Activated CD4-positive, alpha-beta T cell treated with anti-CD3 and anti-CD28 coated beads for 36 hours (primary cell): ENCODE results near the gene C6orf89. TPM values are rescaled to one million over a fixed set of nuclear protein-coding genes. Genes with fewer than 3 reads are reported as not detected.
A peak's percentile ranks its signal among the peaks of the same experiment; 100 is the strongest.

Source experiments
- ATAC-seq: fragments of 200-7000 bp; cut with Tn5 transposase; one replicate; pipeline ENCODE4 v1.10.0; 2021; ENCODE audit warnings: mild to moderate bottlenecking, moderate library complexity
- CTCF ChIA-PET: fragments of 350-600 bp; sonication (Branson Sonifier 250); formaldehyde crosslinking; loops from one replicate; lab custom pipeline; 2021; ENCODE audit warnings: antibody characterized with exemption; lab: Charles Lee
- POLR2A ChIA-PET: fragments of 350-600 bp; sonication (Branson Sonifier 250); formaldehyde crosslinking; loops from one replicate; lab custom pipeline; 2021; ENCODE audit warnings: antibody characterized with exemption, inconsistent platforms; lab: Charles Lee
- DNase-seq: peaks from one replicate; pipeline ENCODE4 v3.0.0-alpha.2; 2020
- H3K27ac Mint-ChIP-seq: one replicate; pipeline ENCODE4 v1.8.0; 2021; ENCODE audit warnings: mixed read lengths
- H3K27me3 Mint-ChIP-seq: one replicate; pipeline ENCODE4 v1.8.0; 2021; ENCODE audit warnings: mixed read lengths
- H3K36me3 Mint-ChIP-seq: one replicate; pipeline ENCODE4 v1.8.0; 2021; ENCODE audit warnings: low read depth, mixed read lengths
- H3K4me1 Mint-ChIP-seq: one replicate; pipeline ENCODE4 v1.8.0; 2021; ENCODE audit warnings: mixed read lengths
- H3K4me3 Mint-ChIP-seq: one replicate; pipeline ENCODE4 v1.8.0; 2021; ENCODE audit warnings: mild to moderate bottlenecking, moderate library complexity, mixed read lengths
- H3K9me3 Mint-ChIP-seq: one replicate; pipeline ENCODE4 v1.8.0; 2021; ENCODE audit warnings: low read depth, mixed read lengths
- intact Hi-C, 2 experiments: fragments of 100-400 bp; cut with DNase I in 1 of 2; cut with micrococcal nuclease in 1 of 2; formaldehyde crosslinking; loops; one replicate each; pipeline versions ENCODE4 v1.14.2 to v1.15.1; 2022 to 2024; cut with DNase I, micrococcal nuclease
- total RNA-seq, 2 experiments: library from RNA; stranded (reverse); gene quantifications; one replicate each; pipeline ENCODE4 v1.2.3, GENCODE V29; 2021

C6orf89 gene
- total RNA-seq, 2 experiments from 2014 or later: 29.5 to 36.2 TPM

- H3K36me3 Mint-ChIP-seq: peaks cover 26% of the 10 kb centered on the region
- H3K4me1 Mint-ChIP-seq: peaks cover 16% of the 10 kb centered on the region
- H3K27me3 Mint-ChIP-seq: no peaks in the 10 kb centered on the region
- no peak overlapping the region for H3K27ac Mint-ChIP-seq
- no peak overlapping the region for H3K4me3 Mint-ChIP-seq
- no peak for ATAC-seq
- no peak for DNase-seq
- CTCF ChIA-PET: interaction anchor here (0.5 to 1.5 kb wide), 4 partner anchors 26 to 110 kb away, joined by 3 to 6 read pairs (median 3); partner anchors contain the start of gene MTCH1
- POLR2A ChIA-PET: no interaction called here
- intact Hi-C loops: no loop called here
- no peaks in the 10 kb centered on the region for H3K9me3 Mint-ChIP-seq
These were observed 22.0 kb downstream of the C6orf89 start for GRCh38 chr6:36907781-36908180.

GRCh38 chr6:36908747-36909146 is 23.0 kb downstream of the C6orf89 start:
- ChIA-PET POLR2A (interaction anchor here (0.7 kb wide), 1 partner anchor 1923 kb away, joined by 3 read pairs; no protein-coding TSS in a partner anchor), CTCF (no interaction called here)
- DNase-seq (no peak), ATAC-seq (no peak)
- H3K4me1 Mint-ChIP-seq: peaks cover 26% of the 10 kb centered on the region
- H3K27me3 Mint-ChIP-seq: no peaks in the 10 kb centered on the region
- H3K36me3 Mint-ChIP-seq: peaks cover 23% of the 10 kb centered on the region
- intact Hi-C loops: no loop called here
- no peaks in the 10 kb centered on the region for H3K9me3 Mint-ChIP-seq
- no peak overlapping the region for H3K4me3 Mint-ChIP-seq
- H3K27ac Mint-ChIP-seq: no peak overlapping the region

- intact Hi-C loops: loop anchor here (1.0 to 5.0 kb wide), 10 partner anchors 15 to 257 kb away; partner anchors contain the start of genes C6orf89 (in 2 of the 2), MTCH1 (in 2 of the 2), PI16 (in 1 of the 2) and PPIL1 (in 1 of the 2)
- no peaks in the 10 kb centered on the region for H3K9me3 Mint-ChIP-seq
- peaks cover 29% of the 10 kb centered on the region for H3K36me3 Mint-ChIP-seq
- POLR2A ChIA-PET: interaction anchor here (1.1 to 1.4 kb wide), 2 partner anchors 74 to 261 kb away, joined by 3 to 4 read pairs; partner anchors contain the start of gene MTCH1
- peak; percentile 58 for DNase-seq
- no peaks in the 10 kb centered on the region for H3K27me3 Mint-ChIP-seq
- H3K4me1 Mint-ChIP-seq: peaks cover 44% of the 10 kb centered on the region
- peak overlapping the region; percentile 83 for H3K27ac Mint-ChIP-seq
- peak overlapping the region; percentile 37 for H3K4me3 Mint-ChIP-seq
- CTCF ChIA-PET: interaction anchor here (0.6 to 2.8 kb wide), 10 partner anchors 12 to 297 kb away, joined by 3 to 13 read pairs (median 3); no protein-coding TSS in a partner anchor
- peak; percentile 63 for ATAC-seq
These were observed 26.3 kb downstream of the C6orf89 start for GRCh38 chr6:36912030-36912454.

GRCh38 chr6:36912586-36912985 is 26.8 kb downstream of the C6orf89 start:
- Mint-ChIP-seq H3K27ac (peak overlapping the region; percentile 83), H3K4me3 (peak overlapping the region; percentile 37), H3K36me3 (peaks cover 33% of the 10 kb centered on the region), H3K4me1 (peaks cover 44% of the 10 kb centered on the region), H3K9me3 (no peaks in the 10 kb centered on the region), H3K27me3 (no peaks in the 10 kb centered on the region)
- ATAC-seq (peak; percentile 87), DNase-seq (peak; percentile 74)
- POLR2A ChIA-PET: interaction anchor here (1.1 to 1.4 kb wide), 2 partner anchors 73 to 261 kb away, joined by 3 to 4 read pairs; partner anchors contain the start of gene MTCH1
- CTCF ChIA-PET: interaction anchor here (0.8 to 2.8 kb wide), 10 partner anchors 11 to 296 kb away, joined by 3 to 13 read pairs (median 4); no protein-coding TSS in a partner anchor
- intact Hi-C loops: loop anchor here (1.0 to 5.0 kb wide), 10 partner anchors 15 to 257 kb away; partner anchors contain the start of genes C6orf89 (in 2 of the 2), MTCH1 (in 2 of the 2), PI16 (in 1 of the 2) and PPIL1 (in 1 of the 2)

GRCh38 chr6:36913082-36913481 is 27.3 kb downstream of the C6orf89 start:
- ATAC-seq (no peak), DNase-seq (peak; percentile 11)
- intact Hi-C loops: loop anchor here in 1 of 2 experiments (2.0 to 5.0 kb wide), 2 partner anchors 36 to 74 kb away; partner anchors contain the start of gene MTCH1
- Mint-ChIP-seq H3K27ac (peak overlapping the region; percentile 83), H3K9me3 (no peaks in the 10 kb centered on the region), H3K27me3 (no peaks in the 10 kb centered on the region), H3K4me3 (peak overlapping the region; percentile 37), H3K36me3 (peaks cover 30% of the 10 kb centered on the region), H3K4me1 (peaks cover 44% of the 10 kb centered on the region)
- POLR2A ChIA-PET: interaction anchor here (1.1 to 1.4 kb wide), 2 partner anchors 73 to 260 kb away, joined by 3 to 4 read pairs; partner anchors contain the start of gene MTCH1
- CTCF ChIA-PET: interaction anchor here (0.7 to 2.8 kb wide), 7 partner anchors 28 to 296 kb away, joined by 3 to 13 read pairs (median 4); partner anchors contain the start of gene C6orf89

GRCh38 chr6:36914227-36914794 is 28.6 kb downstream of the C6orf89 start:
- Mint-ChIP-seq H3K27ac (peak overlapping the region; percentile 85), H3K4me3 (peak overlapping the region; percentile 13), H3K36me3 (peaks cover 28% of the 10 kb centered on the region), H3K4me1 (peaks cover 44% of the 10 kb centered on the region), H3K27me3 (no peaks in the 10 kb centered on the region), H3K9me3 (no peaks in the 10 kb centered on the region)
- ATAC-seq (peak; percentile 7), DNase-seq (peak; percentile 57)
- CTCF ChIA-PET: interaction anchor here (0.6 to 2.8 kb wide), 9 partner anchors 9 to 262 kb away, joined by 3 to 13 read pairs (median 4); partner anchors contain the start of gene C6orf89
- intact Hi-C loops: loop anchor here in 1 of 2 experiments (5.0 kb wide), 1 partner anchor 37 kb away; no protein-coding TSS in a partner anchor
- POLR2A ChIA-PET: no interaction called here

GRCh38 chr6:36915599-36915998 is 29.8 kb downstream of the C6orf89 start:
- Mint-ChIP-seq H3K4me1 (peaks cover 44% of the 10 kb centered on the region), H3K36me3 (peaks cover 29% of the 10 kb centered on the region), H3K9me3 (no peaks in the 10 kb centered on the region), H3K4me3 (no peak overlapping the region), H3K27ac (no peak overlapping the region), H3K27me3 (no peaks in the 10 kb centered on the region)
- ChIA-PET POLR2A (no interaction called here), CTCF (interaction anchor here (0.7 to 2.5 kb wide), 4 partner anchors 30 to 103 kb away, joined by 3 to 10 read pairs (median 4); partner anchors contain the start of gene C6orf89)
- intact Hi-C loops: no loop called here
- ATAC-seq: no peak
- DNase-seq: no peak

- CTCF ChIA-PET: interaction anchor here (0.8 to 2.5 kb wide), 3 partner anchors 30 to 102 kb away, joined by 3 to 10 read pairs (median 4); partner anchors contain the start of gene C6orf89
- Mint-ChIP-seq H3K27me3 (no peaks in the 10 kb centered on the region), H3K4me3 (no peak overlapping the region), H3K27ac (no peak overlapping the region), H3K36me3 (peaks cover 29% of the 10 kb centered on the region), H3K4me1 (peaks cover 44% of the 10 kb centered on the region), H3K9me3 (no peaks in the 10 kb centered on the region)
- no peak for ATAC-seq
- DNase-seq: no peak
- intact Hi-C loops: no loop called here
- POLR2A ChIA-PET: interaction anchor here (0.7 kb wide), 1 partner anchor 65 kb away, joined by 4 read pairs; no protein-coding TSS in a partner anchor
These were observed 30.4 kb downstream of the C6orf89 start for GRCh38 chr6:36916126-36916525.

GRCh38 chr6:36917541-36918193 is 31.9 kb downstream of the C6orf89 start:
- no peak for ATAC-seq
- CTCF ChIA-PET: no interaction called here
- DNase-seq: no peak
- no peak overlapping the region for H3K4me3 Mint-ChIP-seq
- peaks cover 26% of the 10 kb centered on the region for H3K36me3 Mint-ChIP-seq
- intact Hi-C loops: no loop called here
- H3K27me3 Mint-ChIP-seq: no peaks in the 10 kb centered on the region
- H3K4me1 Mint-ChIP-seq: peaks cover 31% of the 10 kb centered on the region
- POLR2A ChIA-PET: interaction anchor here (0.6 kb wide), 1 partner anchor 48 kb away, joined by 7 read pairs; no protein-coding TSS in a partner anchor
- no peaks in the 10 kb centered on the region for H3K9me3 Mint-ChIP-seq
- no peak overlapping the region for H3K27ac Mint-ChIP-seq

GRCh38 chr6:36920049-36920448 is 34.3 kb downstream of the C6orf89 start:
- DNase-seq (no peak), ATAC-seq (no peak)
- H3K9me3 Mint-ChIP-seq: no peaks in the 10 kb centered on the region
- H3K4me3 Mint-ChIP-seq: no peak overlapping the region
- no peaks in the 10 kb centered on the region for H3K27me3 Mint-ChIP-seq
- CTCF ChIA-PET: interaction anchor here (1.8 kb wide), 1 partner anchor 98 kb away, joined by 5 read pairs; no protein-coding TSS in a partner anchor
- intact Hi-C loops: no loop called here
- POLR2A ChIA-PET: no interaction called here
- H3K36me3 Mint-ChIP-seq: peaks cover 19% of the 10 kb centered on the region
- H3K27ac Mint-ChIP-seq: no peak overlapping the region
- H3K4me1 Mint-ChIP-seq: peaks cover 13% of the 10 kb centered on the region
